Right lobe of liver (tissue), 6 donors: ENCODE data around the gene GTF2A1. TPM values are rescaled to one million over a fixed set of nuclear protein-coding genes. Genes with fewer than 3 reads are reported as not detected.
"Not testable (repeated sequence)": the region's sequence is repeated elsewhere in the genome, so short reads cannot be mapped to it uniquely, and the experiment has no call there.

Experiments used
- ATAC-seq, 4 donors: fragments of 200-7000 bp; cut with Tn5 transposase; one replicate each; pipeline ENCODE4 v1.9.1; 2020; ENCODE audit warnings: mild to moderate bottlenecking in 4 of 4, moderate library complexity in 4 of 4
- DNase-seq, 3 donors: peaks; one replicate each; pipeline ENCODE4 v3.0.0-alpha.2; 2020
- H3K27ac ChIP-seq, 3 donors: fragments of 200-600 bp; one replicate each; pipeline ENCODE4 v1.8.0; 2022
- H3K27me3 ChIP-seq, 2 donors: fragments of 200-600 bp; one replicate each; pipeline ENCODE4 v1.8.0; 2022
- H3K36me3 ChIP-seq, 4 donors: fragments of 200-600 bp; sonication (generic) in 1 of 4; one replicate each; pipeline versions ENCODE4 v1.5.1 to v1.8.0; 2017 to 2022; ENCODE audit warnings: control low read depth in 1 of 4
- H3K4me1 ChIP-seq, 4 donors: fragments of 200-600 bp; sonication (generic) in 1 of 4; one replicate each; pipeline versions ENCODE4 v1.5.1 to v1.8.0; 2017 to 2022; ENCODE audit warnings: control low read depth in 1 of 4
- H3K4me3 ChIP-seq, 3 donors: fragments of 200-600 bp; one replicate each; pipeline ENCODE4 v1.8.0; 2022
- H3K9me3 ChIP-seq, 4 donors: fragments of 200-600 bp; sonication (generic) in 1 of 4; one replicate each; pipeline versions ENCODE4 v1.5.1 to v1.8.0; 2017 to 2022; ENCODE audit warnings: control low read depth in 1 of 4
- CTCF ChIP-seq, 4 donors: fragments of 200-600 bp in 3 of 4; fragments of 450-650 bp in 1 of 4; IDR thresholded peaks; one replicate each; pipeline versions ENCODE4 v1.5.1 to v1.8.0; 2016 to 2022; ENCODE audit warnings: antibody characterized with exemption in 4 of 4, mild to moderate bottlenecking in 2 of 4
- POLR2A ChIP-seq: fragments of 450-650 bp; IDR thresholded peaks from one replicate; pipeline ENCODE4 v1.6.1; 2017; ENCODE audit warnings: antibody characterized with exemption, mild to moderate bottlenecking
- WGBS: methylation state at CpG from one replicate; pipeline ENCODE4 v1.1.6; 2018; ENCODE audit warnings: low coverage, low lambda C conversion rate; ENCODE audit not compliant: insufficient coverage; ENCODE audit errors: missing lambda C conversion rate; 5-methylcytosine and 5-hydroxymethylcytosine counted together
- intact Hi-C, 2 donors: fragments of 100-400 bp; cut with DNase I; formaldehyde crosslinking; loops; one replicate each; pipeline versions ENCODE4 v1.11.2 to v1.14.1; 2022
- total RNA-seq, 6 experiments: library from RNA; depleted of rRNA in 2 of 6; stranded (reverse); fragments of >200 nt in 2 of 6; fragmentation: NEBNext Ultra II Directional in 3 of 6; extraction: Animal tissue kit (Norgen Biotek cat#: 25700) in 3 of 6; gene quantifications; one replicate each; pipeline versions ENCODE4 v1.1.0 to v1.2.4, GENCODE V29; 2016 to 2023
- donor health status: DM: no; HTN: yes; CAD: no.
- donor health status: DM: no; HTN: no; CAD: no.
- donor health status: DM: no; HTN: no; CAD: no.
- donor health status: DM: no; HTN: yes; CAD: no.
- donor health status: DM: no; HTN: yes; CAD: no.

GTF2A1 gene
- total RNA-seq, 6 experiments from 2014 or later = 11.0 to 16.8 (median 12.9) TPM

- peaks cover 0 to 12% (median 0%) of the 10 kb centered on the region in 4 donors for H3K4me1 ChIP-seq
- H3K27me3 ChIP-seq = no peaks in the 10 kb centered on the region
- TF ChIP-seq POLR2A (no peak), CTCF (IDR thresholded peaks at IDR 0.05) (no peak)
- DNase-seq = no peak
- no peaks in the 10 kb centered on the region for H3K9me3 ChIP-seq
- no peak for ATAC-seq
- 88% methylated on average over 1 of the region's 1 CpG for WGBS
- H3K27ac ChIP-seq = no peak overlapping the region
- H3K36me3 ChIP-seq = no peaks in the 10 kb centered on the region
- no peak overlapping the region for H3K4me3 ChIP-seq
- intact Hi-C loops = no loop called here
These were observed 3.5 kb upstream of the GTF2A1 start for GRCh38 chr14:81224222-81224621.

GRCh38 chr14:81223788-81224187 lies 3.0 kb upstream of the GTF2A1 start:
- H3K9me3 ChIP-seq, DNase-seq, H3K36me3 ChIP-seq, ATAC-seq, intact Hi-C loops, H3K4me3 ChIP-seq, H3K27me3 ChIP-seq, H3K27ac ChIP-seq: not testable (repeated sequence)
- WGBS = 86% methylated on average over 5 of the region's 7 CpGs
- H3K4me1 ChIP-seq = peaks cover 0 to 12% (median under 1%) of the 10 kb centered on the region in 4 donors

- Histone ChIP-seq H3K4me3 (no peak overlapping the region), H3K9me3 (no peaks in the 10 kb centered on the region), H3K27me3 (no peaks in the 10 kb centered on the region), H3K27ac (peak overlapping the region in 1 of 3 donors; percentile 98), H3K36me3 (no peaks in the 10 kb centered on the region), H3K4me1 (peaks cover 0 to 23% (median 6%) of the 10 kb centered on the region in 4 donors)
- DNase-seq = no peak
- WGBS = 24% methylated on average over 2 of the region's 2 CpGs
- no peak for TF ChIP-seq POLR2A
- TF ChIP-seq CTCF (IDR thresholded peaks at IDR 0.05) = no peak
- peak in 1 of 4 donors; percentile 15 for ATAC-seq
- intact Hi-C loops = no loop called here
These were observed 1.9 kb upstream of the GTF2A1 start for GRCh38 chr14:81222691-81223090.

- intact Hi-C loops = no loop called here
- no peak for TF ChIP-seq CTCF (IDR thresholded peaks at IDR 0.05)
- TF ChIP-seq POLR2A = no peak
- 43% methylated on average over 4 of the region's 5 CpGs for WGBS
- Histone ChIP-seq H3K36me3 (no peaks in the 10 kb centered on the region), H3K4me1 (peaks cover 0 to 29% (median 7%) of the 10 kb centered on the region in 4 donors), H3K4me3 (peak overlapping the region in 1 of 3 donors; percentile 70), H3K27ac (peak overlapping the region; percentile 95 to 99 (median 98)), H3K9me3 (no peaks in the 10 kb centered on the region), H3K27me3 (no peaks in the 10 kb centered on the region)
- DNase-seq = no peak
- ATAC-seq = no peak
These were observed 1.4 kb upstream of the GTF2A1 start for GRCh38 chr14:81222126-81222525.

- H3K4me3 ChIP-seq = peak overlapping the region; percentile 67 to 70 (median 70)
- no peak for ATAC-seq
- TF ChIP-seq CTCF (IDR thresholded peaks at IDR 0.05) = no peak
- TF ChIP-seq POLR2A = no peak
- no peaks in the 10 kb centered on the region for H3K9me3 ChIP-seq
- peak overlapping the region; percentile 95 to 99 (median 98) for H3K27ac ChIP-seq
- H3K36me3 ChIP-seq = no peaks in the 10 kb centered on the region
- no peaks in the 10 kb centered on the region for H3K27me3 ChIP-seq
- intact Hi-C loops = no loop called here
- WGBS = 18% methylated on average over 14 of the region's 16 CpGs
- H3K4me1 ChIP-seq = peaks cover 0 to 29% (median 7%) of the 10 kb centered on the region in 4 donors
- DNase-seq = no peak
These were observed 882 bp upstream of the GTF2A1 start for GRCh38 chr14:81221579-81222102.
